GM10266 (cell line): ENCODE data around the gene PARP15.

ENCODE experiments used
- DNase-seq: peaks from one replicate; pipeline ENCODE4 v3.0.0; 2012; ENCODE audit errors: extremely low spot score
- CTCF ChIP-seq: IDR thresholded peaks from 2 replicates; pipeline ENCODE4 v1.5.1; 2012; ENCODE audit warnings: mild to moderate bottlenecking, low read depth; ENCODE audit not compliant: control insufficient read depth, insufficient read depth; ENCODE audit errors: missing control alignments

PARP15 gene

DNA sequence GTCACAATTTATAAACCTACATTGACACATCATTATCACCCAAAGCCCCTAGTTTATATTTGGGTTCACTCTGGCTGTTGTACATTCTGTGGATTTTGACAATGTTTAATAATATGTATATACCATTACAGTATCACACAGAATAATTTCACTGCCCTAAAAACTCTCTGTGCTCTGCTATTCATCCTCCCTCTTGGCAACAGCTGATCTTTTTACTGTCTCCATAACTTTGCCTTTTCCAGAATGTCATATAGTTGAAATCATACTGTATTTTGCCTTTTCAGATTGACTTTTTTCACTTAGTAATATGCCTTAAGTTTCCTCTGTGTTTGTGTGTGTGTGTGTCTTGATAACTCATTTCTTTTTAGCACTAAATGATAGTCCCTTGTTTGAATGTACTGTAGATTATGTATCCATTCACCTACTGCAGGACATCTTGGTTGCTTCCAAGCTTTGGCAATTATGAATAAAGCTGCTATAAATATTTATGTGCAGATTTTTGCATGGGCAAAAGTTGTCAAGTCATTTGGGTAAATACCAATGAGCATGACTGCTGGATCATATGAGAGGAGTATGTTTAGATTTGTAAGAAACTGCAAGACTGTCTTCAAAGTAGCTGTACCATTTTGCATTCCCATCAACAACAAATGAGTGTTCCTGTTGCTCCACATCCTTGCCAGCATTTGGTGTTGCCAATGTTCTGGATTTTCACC lies 9.5 kb downstream of the PARP15 start:
- TF ChIP-seq CTCF = no peak
- DNase-seq = no peak

DNA sequence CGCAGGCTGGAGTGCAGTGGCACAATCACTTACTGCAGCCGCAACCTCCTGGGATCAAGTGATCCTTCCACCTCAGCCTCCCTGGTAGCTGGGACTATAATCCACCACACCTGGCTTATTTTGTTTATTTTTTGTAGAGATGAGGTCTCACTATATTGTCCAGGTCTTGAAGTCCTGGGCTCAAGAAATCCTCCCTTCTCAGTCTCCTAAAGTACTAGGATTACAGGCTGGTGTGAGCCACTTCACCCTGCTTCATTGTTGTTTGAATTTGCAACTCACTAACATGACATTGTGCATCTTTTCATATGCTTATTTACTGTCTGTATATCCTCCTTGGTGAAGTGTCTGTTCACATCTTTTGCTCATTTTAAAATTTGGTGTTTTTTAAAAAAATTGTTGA lies 10.1 kb downstream of the PARP15 start:
- TF ChIP-seq CTCF = no peak
- DNase-seq = no peak

- TF ChIP-seq CTCF = no peak
- DNase-seq = no peak
Observed at GRCh38 chr3:122589297-122589696, 11.8 kb downstream of the PARP15 start.

GRCh38 chr3:122590610-122591009 lies 13.2 kb downstream of the PARP15 start:
- no peak for TF ChIP-seq CTCF
- DNase-seq = no peak

GRCh38 chr3:122594025-122594424 lies 16.6 kb downstream of the PARP15 start:
- no peak for TF ChIP-seq CTCF
- DNase-seq = no peak

GRCh38 chr3:122598151-122598550 lies 20.7 kb downstream of the PARP15 start:
- no peak for TF ChIP-seq CTCF
- DNase-seq = no peak

- no peak for DNase-seq
- no peak for TF ChIP-seq CTCF
Observed at GRCh38 chr3:122598556-122598955, 21.1 kb downstream of the PARP15 start.
